Left ventricle myocardium inferior (tissue), 1 donor: Measurements from ENCODE around the gene SFXN5. TPM values are rescaled to one million over a fixed set of nuclear protein-coding genes. Genes with fewer than 3 reads are reported as not detected.

Experiments used
- DNase-seq: peaks from one replicate; pipeline ENCODE4 v3.0.0-alpha.2; 2020
- H3K27ac ChIP-seq: fragments of 200-600 bp; replicated peaks from 2 replicates; pipeline ENCODE4 v1.8.0; 2021
- H3K27me3 ChIP-seq: fragments of 200-600 bp; 2 replicates; pipeline ENCODE4 v1.8.0; 2021; ENCODE audit warnings: low read depth
- H3K36me3 ChIP-seq: fragments of 200-600 bp; 2 replicates; pipeline ENCODE4 v1.8.0; 2021
- H3K4me1 ChIP-seq: fragments of 200-600 bp; 2 replicates; pipeline ENCODE4 v1.8.0; 2021
- H3K4me3 ChIP-seq: fragments of 200-600 bp; 2 replicates; pipeline ENCODE4 v1.8.0; 2021; ENCODE audit warnings: mild to moderate bottlenecking, moderate library complexity
- H3K9me3 ChIP-seq: fragments of 200-600 bp; replicated peaks from 2 replicates; pipeline ENCODE4 v1.8.0; 2021
- CTCF ChIP-seq: fragments of 200-600 bp; IDR thresholded peaks from 2 replicates; pipeline ENCODE4 v1.8.0; 2021; ENCODE audit warnings: antibody characterized with exemption, mild to moderate bottlenecking, borderline replicate concordance
- intact Hi-C: fragments of 100-400 bp; cut with micrococcal nuclease; formaldehyde crosslinking; loops from one replicate; pipeline ENCODE4 v1.11.0; 2022
- total RNA-seq: library from RNA; stranded (reverse); fragmentation: NEBNext Ultra II Directional; extraction: Animal tissue kit (Norgen Biotek cat#: 25700); gene quantifications from one replicate; pipeline ENCODE4 v1.2.1, GENCODE V29; 2021
- donor health status: DM: no; HTN: yes; CAD: no; lungs with severe emphysema.

SFXN5 gene
- total RNA-seq, 1 donor from 2014 or later: 9.9 TPM

GRCh38 chr2:73109431-73110167, 38.1 kb upstream of the SFXN5 start:
- TF ChIP-seq CTCF: no peak

GRCh38 chr2:73107211-73107926, 35.9 kb upstream of the SFXN5 start:
- H3K4me1 ChIP-seq: peaks cover 77% of the 10 kb centered on the region
- no peak overlapping the region for H3K4me3 ChIP-seq
- H3K9me3 ChIP-seq: no peaks in the 10 kb centered on the region
- no peaks in the 10 kb centered on the region for H3K27me3 ChIP-seq
- DNase-seq: peak; percentile 27
- TF ChIP-seq CTCF: no peak
- no peaks in the 10 kb centered on the region for H3K36me3 ChIP-seq
- intact Hi-C loops: no loop called here
- H3K27ac ChIP-seq: peak overlapping the region; percentile 54

More at GRCh38 chr2:73109431-73110167, 38.1 kb upstream of the SFXN5 start:
- Histone ChIP-seq H3K4me3 (no peak overlapping the region), H3K9me3 (no peaks in the 10 kb centered on the region), H3K27ac (peak overlapping the region; percentile 83), H3K4me1 (peaks cover 74% of the 10 kb centered on the region), H3K27me3 (no peaks in the 10 kb centered on the region), H3K36me3 (no peaks in the 10 kb centered on the region)
- intact Hi-C loops: no loop called here
- no peak for DNase-seq

- DNase-seq: no peak
- H3K4me3 ChIP-seq: no peak overlapping the region
- no peaks in the 10 kb centered on the region for H3K27me3 ChIP-seq
- no peaks in the 10 kb centered on the region for H3K9me3 ChIP-seq
- H3K4me1 ChIP-seq: peaks cover 76% of the 10 kb centered on the region
- no peak for TF ChIP-seq CTCF
- H3K27ac ChIP-seq: peak overlapping the region; percentile 54
- H3K36me3 ChIP-seq: no peaks in the 10 kb centered on the region
- intact Hi-C loops: no loop called here
Observed at GRCh38 chr2:73106791-73107190, 35.3 kb upstream of the SFXN5 start.

GRCh38 chr2:73105511-73105971, 34.0 kb upstream of the SFXN5 start:
- no peaks in the 10 kb centered on the region for H3K27me3 ChIP-seq
- intact Hi-C loops: no loop called here
- no peak overlapping the region for H3K4me3 ChIP-seq
- H3K4me1 ChIP-seq: peaks cover 63% of the 10 kb centered on the region
- no peaks in the 10 kb centered on the region for H3K36me3 ChIP-seq
- H3K27ac ChIP-seq: no peak overlapping the region
- no peak for DNase-seq
- no peak for TF ChIP-seq CTCF
- H3K9me3 ChIP-seq: no peaks in the 10 kb centered on the region

GRCh38 chr2:73104933-73105332, 33.4 kb upstream of the SFXN5 start:
- Histone ChIP-seq H3K9me3 (no peaks in the 10 kb centered on the region), H3K27me3 (no peaks in the 10 kb centered on the region), H3K4me1 (peaks cover 57% of the 10 kb centered on the region), H3K4me3 (no peak overlapping the region), H3K27ac (no peak overlapping the region), H3K36me3 (no peaks in the 10 kb centered on the region)
- intact Hi-C loops: no loop called here
- no peak for DNase-seq
- TF ChIP-seq CTCF: no peak
